GM18868 (cell line): ENCODE data around the gene GSE1.

Source experiments
- ATAC-seq: cut with Tn5 transposase; IDR thresholded peaks from one replicate; pipeline ENCODE4 v1.9.1; 2021; ENCODE audit warnings: mild to moderate bottlenecking, moderate library complexity; ENCODE audit not compliant: unreplicated experiment

GSE1 gene

DNA sequence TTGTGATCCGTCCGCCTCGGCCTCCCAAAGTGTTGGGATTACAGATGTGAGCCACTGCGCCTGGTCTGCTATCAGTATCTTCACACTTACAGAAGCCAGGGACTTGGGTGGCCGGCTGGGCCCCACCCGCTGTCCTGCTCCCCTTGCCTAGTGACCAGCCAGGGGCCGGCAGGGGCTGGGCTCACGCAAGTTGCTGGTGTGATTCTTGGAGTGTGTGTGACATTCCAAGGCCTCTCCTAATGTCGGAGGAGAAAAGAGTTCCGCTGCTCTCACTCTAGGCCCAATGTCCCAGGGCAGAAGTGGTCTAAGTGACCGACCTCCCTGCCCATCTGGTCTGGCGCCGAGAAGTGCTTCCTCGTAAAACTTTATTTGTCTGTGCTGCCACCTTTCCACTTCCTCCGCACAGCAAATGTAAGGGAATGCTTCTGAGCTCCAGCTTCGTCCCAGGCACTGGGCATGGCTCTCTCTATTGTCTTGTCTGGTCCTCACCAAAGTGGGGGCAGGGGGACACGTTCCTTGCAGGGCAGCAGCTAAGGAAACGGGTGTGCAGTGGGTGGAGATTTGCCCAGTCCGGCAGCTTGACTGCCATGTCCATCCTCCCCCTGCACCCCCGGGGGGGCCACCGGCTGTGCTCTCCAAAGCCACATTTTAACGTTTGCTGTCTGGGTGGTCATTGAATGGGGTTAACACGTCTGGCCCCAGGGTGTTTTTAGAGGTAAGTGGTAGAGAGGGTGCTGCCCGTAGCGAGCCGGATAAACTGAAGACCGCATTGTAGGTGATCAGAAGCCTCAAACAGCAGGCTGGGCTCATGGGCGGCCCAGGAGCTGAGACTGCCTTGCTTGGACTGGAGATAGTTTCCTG lies 7.8 kb upstream of the GSE1 start:
- no peak for ATAC-seq

DNA sequence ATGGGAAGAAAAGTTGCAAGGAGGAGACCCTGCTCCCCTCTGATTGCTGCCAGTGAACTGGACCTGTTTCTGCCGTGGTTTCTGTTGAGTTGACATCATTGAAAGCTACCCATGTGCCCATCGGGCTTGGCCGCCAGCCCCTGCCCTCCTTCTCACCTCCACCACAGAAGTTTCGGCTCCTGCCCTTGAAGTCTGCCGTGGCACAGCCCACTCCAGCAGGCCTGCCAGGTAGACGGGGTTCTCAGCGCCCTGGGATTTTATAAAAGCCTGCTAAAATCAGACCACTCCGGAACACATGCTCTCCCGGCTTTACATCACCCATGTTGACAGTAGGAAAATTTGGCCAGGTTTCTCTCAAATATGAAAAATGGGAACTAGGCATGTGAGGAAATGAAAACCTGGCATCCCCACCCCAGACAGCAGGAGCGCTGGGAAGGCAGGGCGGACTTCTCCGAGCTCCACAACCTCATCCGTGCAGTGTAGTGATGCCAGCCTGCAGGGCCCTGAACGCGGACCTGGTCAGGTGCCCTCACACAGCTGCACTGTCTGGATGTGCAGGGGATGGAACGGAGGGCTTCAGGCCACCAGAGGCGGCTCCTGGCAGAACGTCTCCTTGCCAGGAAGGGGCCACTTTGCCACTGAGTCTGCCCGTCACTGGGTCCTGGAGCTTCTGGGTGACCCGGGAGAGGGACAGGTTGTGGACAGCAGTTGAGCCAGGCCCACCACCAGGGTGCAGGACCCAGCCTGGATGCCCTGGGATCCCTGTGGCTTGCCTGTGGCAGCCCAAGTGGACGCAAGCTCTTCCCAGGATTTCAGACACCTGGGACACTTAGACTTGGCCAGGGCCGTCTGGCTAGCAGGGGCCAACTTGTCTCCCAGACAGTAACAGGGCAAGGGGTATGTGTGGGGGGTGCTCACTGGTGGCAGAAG lies 6.9 kb upstream of the GSE1 start:
- ATAC-seq = no peak

GRCh38 chr16:85606904-85607303 lies 6.2 kb upstream of the GSE1 start:
- ATAC-seq = no peak

- ATAC-seq = no peak
Measured at GRCh38 chr16:85607321-85607765, 5.8 kb upstream of the GSE1 start.

DNA sequence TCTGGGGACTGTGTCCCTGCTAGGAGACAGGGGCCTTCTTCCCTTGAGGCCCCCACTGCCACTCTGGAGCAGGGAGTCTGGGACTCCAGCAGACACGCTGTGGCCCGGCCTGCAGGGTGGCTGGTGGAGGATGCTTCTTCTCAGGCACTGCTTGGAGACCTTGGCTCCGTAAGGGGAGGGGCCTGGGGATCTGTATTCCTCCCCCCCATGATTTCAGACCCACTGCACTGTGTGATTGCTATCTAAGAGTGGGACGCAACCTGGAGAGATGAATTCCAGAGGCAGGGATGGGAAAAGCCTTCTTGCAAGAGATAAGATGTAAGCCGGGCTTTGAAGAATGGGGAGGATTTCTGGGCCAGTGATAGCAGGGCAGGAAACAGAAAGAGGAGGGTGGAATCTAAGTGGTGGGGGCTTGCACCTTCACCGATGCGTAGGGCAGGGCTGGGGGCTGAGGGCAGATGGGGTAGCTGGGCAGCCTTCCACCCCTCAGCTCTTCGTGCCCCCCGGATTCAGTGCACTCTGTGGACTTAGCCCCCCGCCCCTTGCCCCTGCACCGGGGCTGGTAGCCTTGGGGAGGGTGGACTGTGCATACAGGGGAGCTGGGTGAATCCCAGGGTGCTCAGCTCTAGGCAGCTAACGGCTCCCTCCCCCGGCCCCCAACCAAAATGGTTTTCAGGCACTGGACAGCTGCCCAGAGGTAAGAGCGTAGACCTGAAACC lies 5.2 kb upstream of the GSE1 start:
- no peak for ATAC-seq

GRCh38 chr16:85608515-85608885 lies 4.6 kb upstream of the GSE1 start:
- ATAC-seq = no peak

- ATAC-seq = no peak
Measured at GRCh38 chr16:85608887-85609286, 4.2 kb upstream of the GSE1 start.

DNA sequence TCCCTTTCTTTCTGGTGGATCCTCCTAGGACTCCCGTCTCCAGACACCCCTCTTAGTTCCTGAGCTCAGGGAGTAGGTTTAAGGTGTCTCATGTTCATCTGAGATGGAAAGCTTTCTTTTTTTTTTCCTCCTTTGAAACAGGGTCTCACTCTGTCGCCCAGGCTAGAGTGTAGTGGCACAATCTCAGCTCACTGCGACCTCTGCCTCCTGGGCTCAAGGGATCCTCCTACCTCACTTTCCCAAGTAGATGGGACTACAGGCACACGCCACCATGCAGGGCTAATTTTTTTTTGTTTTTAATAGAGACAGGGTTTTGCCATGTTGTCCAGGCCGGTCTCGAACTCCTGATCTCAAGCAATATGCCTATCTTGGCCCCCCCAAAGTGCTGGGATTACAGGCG lies 3.6 kb upstream of the GSE1 start:
- no peak for ATAC-seq

DNA sequence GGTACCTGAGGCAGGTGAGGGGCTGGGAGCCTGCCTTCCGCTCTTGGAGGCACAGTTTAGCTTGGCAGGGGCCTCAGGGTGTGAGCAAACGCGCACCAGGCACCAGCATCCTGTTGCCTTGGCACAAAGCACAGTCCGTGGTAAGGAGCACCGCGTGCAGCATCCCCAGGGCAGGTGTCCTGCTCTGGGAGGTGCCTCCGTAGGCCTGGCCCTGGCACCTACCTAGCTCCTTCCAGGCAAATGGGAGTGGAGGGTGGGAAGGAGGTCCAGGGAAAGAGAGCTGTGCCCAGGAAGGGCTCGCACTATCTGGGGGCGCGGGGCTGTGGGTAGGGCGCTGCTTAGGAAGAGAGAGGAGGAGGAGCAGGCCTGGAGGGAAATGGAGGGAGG lies 3.1 kb upstream of the GSE1 start:
- no peak for ATAC-seq

DNA sequence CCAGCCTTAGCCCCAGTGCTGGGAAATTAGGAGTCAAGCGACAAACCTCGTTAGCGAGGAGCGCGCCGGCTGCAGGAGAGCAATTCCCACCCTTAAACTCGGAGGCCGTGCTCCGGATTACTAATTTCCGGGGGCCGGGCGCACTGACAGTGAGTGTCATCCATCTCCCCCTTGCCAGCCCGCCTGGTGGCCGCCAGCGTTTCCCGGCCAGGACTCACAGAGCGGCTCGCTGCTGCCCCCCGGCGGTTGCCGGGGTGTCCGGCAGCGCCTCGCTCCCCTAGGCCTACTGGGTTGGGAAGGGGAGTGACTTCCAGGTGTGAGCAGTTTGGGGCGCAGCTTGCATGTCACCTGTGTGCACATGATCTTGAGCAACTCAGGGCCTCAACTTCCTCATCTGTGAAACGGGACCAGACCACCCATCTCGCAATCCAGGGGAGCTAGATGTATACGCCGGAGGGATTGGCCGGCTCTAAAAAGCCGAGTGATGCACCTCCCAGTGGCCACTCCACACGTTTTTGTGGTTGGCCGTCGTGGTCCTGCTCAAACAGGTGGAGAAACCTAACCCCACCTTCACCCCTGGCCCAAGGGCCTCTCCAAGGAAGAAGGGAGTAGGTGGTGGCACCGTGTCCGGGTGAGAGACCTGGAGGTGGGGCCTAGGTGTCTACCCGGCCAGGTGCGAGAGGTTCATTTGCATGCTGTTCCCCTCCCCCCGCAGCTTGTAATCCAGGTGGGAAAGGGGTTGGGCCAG lies 2.5 kb upstream of the GSE1 start:
- ATAC-seq = peak; percentile 46

DNA sequence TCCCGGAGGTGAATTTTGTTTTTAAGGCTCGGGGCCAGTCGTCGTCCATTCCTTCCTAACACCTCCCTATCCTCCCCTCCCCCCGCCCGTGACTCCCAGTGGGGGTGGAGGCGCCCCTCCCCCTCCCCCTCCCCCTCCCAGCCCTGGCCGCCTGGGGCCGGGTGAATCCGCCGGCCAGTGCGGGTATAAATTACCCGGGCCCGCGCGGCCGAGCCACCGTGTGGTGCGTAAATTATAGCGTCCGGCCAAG lies 2.0 kb upstream of the GSE1 start:
- no peak for ATAC-seq

DNA sequence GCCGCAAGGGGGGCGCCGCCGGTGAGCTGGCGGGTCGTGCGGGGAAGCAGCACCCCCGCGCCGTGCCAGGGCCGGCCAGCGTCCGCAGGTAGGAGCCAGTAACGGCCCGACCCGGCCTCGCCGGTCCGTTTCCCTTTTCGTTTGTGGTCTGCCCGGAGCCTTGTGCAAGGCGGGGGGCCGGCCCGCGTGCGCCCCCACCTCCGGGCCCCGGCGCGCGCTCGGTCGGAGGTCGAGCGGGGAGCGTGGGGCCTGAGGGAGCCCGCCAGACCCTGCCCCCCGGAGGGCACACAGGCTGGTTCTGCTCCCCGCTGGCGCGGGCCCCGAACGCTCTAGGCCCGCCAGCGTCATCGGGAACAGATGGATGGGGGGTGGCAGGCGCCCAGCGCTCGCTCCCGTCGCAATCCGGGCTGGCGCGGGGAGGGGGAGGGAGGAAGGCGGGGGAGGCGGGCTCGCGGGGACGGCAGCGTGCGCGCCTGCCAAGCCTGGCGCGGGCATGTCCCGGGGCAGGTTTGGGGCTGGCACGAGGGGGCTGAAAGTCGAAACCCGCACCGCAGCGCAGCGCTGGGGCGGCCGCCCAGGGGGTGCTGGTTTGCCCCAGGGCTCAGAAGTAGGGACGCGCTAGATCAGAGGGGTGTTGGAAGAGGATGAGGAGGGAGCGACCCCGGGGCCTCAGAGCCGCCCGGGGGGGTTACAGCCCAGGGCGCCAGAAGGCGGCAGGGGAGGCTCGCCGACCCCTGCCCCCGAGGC lies 1.5 kb upstream of the GSE1 start:
- ATAC-seq = no peak

GRCh38 chr16:85612191-85612800 lies 826 bp upstream of the GSE1 start:
- no peak for ATAC-seq

GRCh38 chr16:85613604-85614337 lies 649 bp downstream of the GSE1 start:
- no peak for ATAC-seq

DNA sequence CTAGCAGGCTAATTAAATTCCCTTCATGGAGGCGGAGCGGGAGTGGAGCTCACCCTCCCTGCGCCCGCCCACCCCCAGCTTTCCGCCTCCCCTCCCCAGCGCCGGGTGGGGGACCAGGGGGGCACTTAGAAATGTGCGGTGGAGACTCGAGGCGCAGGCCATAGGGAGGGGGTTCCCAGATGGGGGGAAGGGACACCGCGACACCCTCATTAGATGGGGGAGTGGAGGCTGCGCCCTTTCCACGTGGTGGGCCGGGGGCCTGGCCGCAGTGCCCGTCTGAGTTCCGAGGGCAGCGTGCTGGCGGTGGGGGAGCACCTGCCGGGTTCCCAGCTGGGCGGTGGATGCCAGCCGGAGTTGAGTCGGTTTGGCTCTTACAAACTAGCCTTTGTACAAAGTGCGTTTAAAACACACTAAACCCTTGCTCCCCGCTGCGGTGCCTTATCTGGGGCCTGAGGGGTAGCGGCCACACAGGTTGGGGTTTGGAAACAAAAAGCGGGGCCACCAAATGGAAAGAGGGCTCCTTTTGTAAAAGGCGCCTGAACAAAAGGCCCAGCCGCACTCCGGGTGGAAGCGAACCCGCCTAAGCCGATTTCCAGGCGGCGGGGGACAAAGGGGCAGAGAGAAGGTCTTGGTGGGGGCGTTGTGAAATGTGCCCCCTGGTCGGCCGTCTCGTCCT lies 1.4 kb downstream of the GSE1 start:
- no peak for ATAC-seq

DNA sequence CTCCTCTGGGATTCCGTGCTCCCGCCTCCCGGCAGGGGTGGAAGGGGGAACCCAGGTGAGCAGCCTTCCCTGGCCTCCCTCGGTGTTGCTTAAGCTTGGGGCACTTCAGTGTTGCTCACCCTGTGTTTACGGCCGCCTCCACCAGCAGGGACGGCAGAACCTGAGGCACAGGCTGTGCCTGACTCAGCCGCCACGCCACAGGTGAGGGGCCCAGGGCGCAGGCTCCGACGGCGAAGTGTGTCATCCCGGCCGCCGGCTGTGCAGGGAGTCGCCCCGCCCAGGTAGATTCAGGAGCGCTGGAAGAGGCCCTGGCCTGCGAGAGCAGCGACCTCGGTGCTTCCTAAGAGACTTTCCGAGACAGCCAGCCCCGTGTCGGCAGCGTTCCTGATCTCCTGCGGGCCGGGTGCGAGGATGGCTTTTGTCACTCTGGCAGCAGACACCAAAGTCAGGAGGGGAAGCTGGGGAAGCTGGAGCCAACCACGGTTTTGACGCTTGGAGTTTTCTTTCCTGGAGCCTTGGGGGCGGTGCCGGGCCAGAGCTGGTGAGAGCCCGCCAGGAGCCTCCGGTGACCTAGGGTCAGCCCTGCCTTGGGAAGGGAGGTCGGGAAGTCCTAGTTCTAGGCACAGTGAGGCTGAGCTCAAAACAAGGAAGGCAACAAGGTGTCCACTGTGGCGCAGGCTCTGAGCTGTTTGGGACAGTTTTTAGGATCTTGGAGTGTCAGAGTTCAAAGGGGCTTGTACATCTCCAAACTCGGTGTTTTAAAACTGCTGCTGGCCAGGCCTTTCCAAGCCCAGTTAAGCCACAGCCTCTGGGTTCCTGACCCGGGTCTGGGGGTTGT lies 2.1 kb downstream of the GSE1 start:
- ATAC-seq = no peak

DNA sequence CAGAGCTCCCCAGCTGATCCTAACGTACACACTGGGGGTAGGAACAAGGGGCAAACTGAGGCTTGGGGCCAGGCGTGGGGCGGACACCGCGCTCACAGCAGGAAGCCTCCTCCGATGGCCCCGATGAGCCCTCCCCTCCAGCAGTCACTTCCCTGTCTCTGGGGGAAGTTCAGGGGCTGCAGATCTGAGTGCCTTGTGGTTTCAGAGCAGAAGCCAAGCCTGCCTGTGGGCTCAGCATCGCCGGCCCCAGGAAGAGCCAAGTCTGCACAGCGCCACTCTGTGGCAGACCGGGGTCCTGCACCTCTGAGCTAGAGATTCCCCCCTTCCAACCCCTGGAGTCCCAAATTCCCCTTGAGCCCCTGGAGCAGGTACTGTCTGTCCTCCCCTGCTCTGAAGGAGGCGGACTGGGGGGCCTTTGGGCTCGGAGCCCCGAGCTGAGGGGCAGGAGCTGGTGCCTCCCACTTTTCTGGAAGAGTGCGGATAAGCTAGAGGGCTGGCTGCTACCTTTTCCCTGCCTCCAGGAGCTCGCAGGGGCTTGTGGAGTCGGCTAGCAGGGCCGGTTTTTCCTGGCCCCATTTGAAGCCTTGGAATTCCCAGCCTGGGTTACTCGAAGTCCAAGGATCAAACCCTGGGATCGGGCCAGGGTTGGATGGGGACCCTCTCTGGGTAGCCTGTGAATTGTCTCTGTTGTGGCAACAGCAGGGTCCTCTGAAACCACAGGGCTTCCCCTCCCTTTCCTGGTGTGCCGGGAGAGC lies 2.9 kb downstream of the GSE1 start:
- peak; percentile 45 for ATAC-seq
